ENCODE data around the gene CREB3L2. TPM values are rescaled to one million over a fixed set of nuclear protein-coding genes. Genes with fewer than 3 reads are reported as not detected.

The CREB3L2 gene
- total RNA-seq, 2 experiments from 2014 or later, result 22.7 to 79.0 TPM

DNA sequence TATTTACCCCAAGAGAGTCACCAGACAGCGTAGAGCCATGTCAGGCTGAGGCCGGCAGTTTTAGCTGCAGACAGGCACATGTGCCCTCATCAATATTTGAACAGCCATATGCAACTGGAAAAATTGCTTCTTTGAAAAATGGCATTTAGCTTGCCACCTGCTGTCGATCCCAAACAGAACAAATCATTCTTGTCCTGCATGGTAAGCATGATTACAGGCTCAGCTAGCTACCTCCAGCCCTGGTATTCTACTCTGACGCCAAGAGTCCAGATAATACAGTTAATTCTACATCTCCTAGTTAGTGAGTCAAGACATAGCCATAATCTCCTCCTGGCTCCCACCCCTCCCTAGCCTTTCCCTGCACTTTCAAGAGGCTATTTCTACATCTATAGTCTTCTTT lies 7.7 kb downstream of the CREB3L2 start:
- Histone ChIP-seq H4K20me1 (ENCODE audit: insufficient read depth, low read length) (no peaks in the 10 kb centered on the region), H3K4me1 (ENCODE audit: insufficient read depth, low read length, poor library complexity, severe bottlenecking) (peaks cover 57% of the 10 kb centered on the region), H3K36me3 (ENCODE audit: insufficient read depth, low read length) (peaks cover 39% of the 10 kb centered on the region), H3K9me2 (ENCODE audit: insufficient read depth, low read length) (no peaks in the 10 kb centered on the region), H3K9me3 (ENCODE audit: low read length) (no peaks in the 10 kb centered on the region), H3K27ac (ENCODE audit: low read depth, low read length, poor library complexity, severe bottlenecking) (no peak overlapping the region), H3K4me3 (ENCODE audit: low read depth, low read length, poor library complexity, severe bottlenecking) (no peak overlapping the region), H2AFZ (ENCODE audit: low read length) (no peak overlapping the region), H3K4me2 (ENCODE audit: low read length) (no peak overlapping the region), H3K79me2 (ENCODE audit: insufficient read depth, low read depth, low read length) (peaks cover 76% of the 10 kb centered on the region)
- intact Hi-C loops (cut with micrococcal nuclease; ENCODE audit: unreplicated experiment), result no loop called here
- ChIA-PET POLR2A (interaction anchor here (0.7 to 1.8 kb wide), 3 partner anchors 10 to 92 kb away, joined by 3 to 11 read pairs (median 3); no protein-coding TSS in a partner anchor), CTCF (ENCODE audit: unreplicated experiment) (no interaction called here)
- no TSS peak for BruUV-seq (replicated peaks)
- no peak for TF ChIP-seq EZH2phosphoT487 (IDR thresholded peaks at IDR 0.05; ENCODE audit: borderline replicate concordance, low read depth, low read length)
- TF ChIP-seq, protein P1, sequence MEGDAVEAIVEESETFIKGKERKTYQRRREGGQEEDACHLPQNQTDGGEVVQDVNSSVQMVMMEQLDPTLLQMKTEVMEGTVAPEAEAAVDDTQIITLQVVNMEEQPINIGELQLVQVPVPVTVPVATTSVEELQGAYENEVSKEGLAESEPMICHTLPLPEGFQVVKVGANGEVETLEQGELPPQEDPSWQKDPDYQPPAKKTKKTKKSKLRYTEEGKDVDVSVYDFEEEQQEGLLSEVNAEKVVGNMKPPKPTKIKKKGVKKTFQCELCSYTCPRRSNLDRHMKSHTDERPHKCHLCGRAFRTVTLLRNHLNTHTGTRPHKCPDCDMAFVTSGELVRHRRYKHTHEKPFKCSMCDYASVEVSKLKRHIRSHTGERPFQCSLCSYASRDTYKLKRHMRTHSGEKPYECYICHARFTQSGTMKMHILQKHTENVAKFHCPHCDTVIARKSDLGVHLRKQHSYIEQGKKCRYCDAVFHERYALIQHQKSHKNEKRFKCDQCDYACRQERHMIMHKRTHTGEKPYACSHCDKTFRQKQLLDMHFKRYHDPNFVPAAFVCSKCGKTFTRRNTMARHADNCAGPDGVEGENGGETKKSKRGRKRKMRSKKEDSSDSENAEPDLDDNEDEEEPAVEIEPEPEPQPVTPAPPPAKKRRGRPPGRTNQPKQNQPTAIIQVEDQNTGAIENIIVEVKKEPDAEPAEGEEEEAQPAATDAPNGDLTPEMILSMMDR (conservative IDR thresholded peaks at IDR 0.05; ENCODE audit: low read length), result no peak
- no peak for DNase-seq (ENCODE audit: low spot score)

DNA sequence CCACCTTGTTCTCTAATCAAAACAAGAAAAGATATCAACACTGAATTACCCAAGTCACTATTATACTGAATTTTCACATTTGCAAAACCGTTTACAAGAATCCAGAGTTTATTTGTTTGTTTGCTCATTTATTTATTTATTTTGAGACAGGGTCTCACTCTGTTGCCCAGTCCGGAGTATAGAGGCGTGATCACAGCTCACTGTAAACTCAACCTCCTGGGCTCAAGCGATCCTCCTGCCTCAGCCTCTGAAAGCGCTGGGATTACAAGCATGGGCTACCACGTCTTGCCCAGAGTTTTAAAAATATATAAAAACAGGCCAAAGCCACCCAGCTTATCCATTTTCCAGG lies 8.5 kb downstream of the CREB3L2 start:
- Histone ChIP-seq H3K4me3 (ENCODE audit: low read depth, low read length, poor library complexity, severe bottlenecking) (no peak overlapping the region), H4K20me1 (ENCODE audit: insufficient read depth, low read length) (no peaks in the 10 kb centered on the region), H3K27ac (ENCODE audit: low read depth, low read length, poor library complexity, severe bottlenecking) (no peak overlapping the region), H3K4me1 (ENCODE audit: insufficient read depth, low read length, poor library complexity, severe bottlenecking) (peaks cover 57% of the 10 kb centered on the region), H3K4me2 (ENCODE audit: low read length) (peak overlapping the region; percentile 33; the same call in 1 of the 2 replicates), H3K9me3 (ENCODE audit: low read length) (no peaks in the 10 kb centered on the region), H2AFZ (ENCODE audit: low read length) (no peak overlapping the region), H3K79me2 (ENCODE audit: insufficient read depth, low read depth, low read length) (peaks cover 73% of the 10 kb centered on the region; the same call in 1 of the 2 replicates), H3K36me3 (ENCODE audit: insufficient read depth, low read length) (peaks cover 36% of the 10 kb centered on the region), H3K9me2 (ENCODE audit: insufficient read depth, low read length) (no peaks in the 10 kb centered on the region)
- POLR2A ChIA-PET, result interaction anchor here (1.2 kb wide), 1 partner anchor 9 kb away, joined by 3 read pairs; no protein-coding TSS in a partner anchor
- CTCF ChIA-PET (ENCODE audit: unreplicated experiment), result no interaction called here
- BruUV-seq (replicated peaks), result no TSS peak
- intact Hi-C loops (cut with micrococcal nuclease; ENCODE audit: unreplicated experiment), result no loop called here
- no peak for TF ChIP-seq EZH2phosphoT487 (IDR thresholded peaks at IDR 0.05; ENCODE audit: borderline replicate concordance, low read depth, low read length)
- TF ChIP-seq, protein P1 (conservative IDR thresholded peaks at IDR 0.05; ENCODE audit: low read length), result no peak
- DNase-seq (ENCODE audit: low spot score), result no peak

DNA sequence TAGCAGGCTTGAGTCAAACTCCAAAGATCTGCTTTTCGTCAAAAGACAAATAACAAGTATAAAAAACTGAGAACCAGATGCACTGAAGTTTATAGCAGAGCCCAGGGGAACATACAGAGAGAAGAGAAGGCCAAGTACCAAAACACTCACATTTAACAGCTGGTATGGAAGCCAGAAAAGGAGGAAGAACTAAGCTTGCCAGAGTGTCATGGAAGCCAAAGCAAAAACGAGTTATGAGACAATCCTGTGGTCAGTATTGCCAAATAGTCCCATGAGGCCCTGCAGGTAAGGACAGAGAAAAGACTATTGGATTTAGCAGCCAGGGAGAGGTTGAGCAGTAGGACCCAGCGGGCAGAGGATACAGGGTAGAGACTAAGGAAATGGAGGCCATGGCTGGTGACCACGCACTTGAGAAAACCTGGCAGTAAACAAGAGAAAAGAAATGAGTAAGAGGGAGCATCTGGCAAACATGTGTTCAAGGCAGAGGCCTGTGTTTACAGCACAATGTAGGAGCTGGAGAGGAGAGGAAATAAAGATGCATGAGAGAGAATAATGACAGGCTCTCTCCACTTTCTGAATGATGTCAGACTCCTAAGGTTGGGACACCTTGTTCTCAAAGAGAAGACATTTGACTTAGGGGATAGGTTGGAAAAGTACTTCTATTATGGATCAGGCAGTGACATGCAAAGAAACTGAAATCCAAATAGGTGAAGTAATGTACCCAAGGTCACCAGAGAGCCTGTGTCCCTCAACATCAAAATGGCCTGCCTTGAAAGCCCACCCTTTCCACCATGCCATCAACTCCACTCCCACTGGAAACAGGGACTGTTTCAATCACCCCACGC lies 9.1 kb downstream of the CREB3L2 start:
- no peak for DNase-seq (ENCODE audit: low spot score)

More for the DNA sequence above, 9.1 kb downstream of the CREB3L2 start:
- Histone ChIP-seq H3K4me2 (ENCODE audit: low read length) (peak overlapping the region; percentile 33; the same call in 1 of the 2 replicates), H3K4me1 (ENCODE audit: insufficient read depth, low read length, poor library complexity, severe bottlenecking) (peaks cover 57% of the 10 kb centered on the region), H3K9me3 (ENCODE audit: low read length) (no peaks in the 10 kb centered on the region), H4K20me1 (ENCODE audit: insufficient read depth, low read length) (no peaks in the 10 kb centered on the region), H3K27ac (ENCODE audit: low read depth, low read length, poor library complexity, severe bottlenecking) (peak overlapping the region; percentile 24), H2AFZ (ENCODE audit: low read length) (no peak overlapping the region), H3K79me2 (ENCODE audit: insufficient read depth, low read depth, low read length) (peaks cover 71% of the 10 kb centered on the region; the same call in 1 of the 2 replicates), H3K9me2 (ENCODE audit: insufficient read depth, low read length) (no peaks in the 10 kb centered on the region), H3K36me3 (ENCODE audit: insufficient read depth, low read length) (peaks cover 30% of the 10 kb centered on the region), H3K4me3 (ENCODE audit: low read depth, low read length, poor library complexity, severe bottlenecking) (no peak overlapping the region)
- no TSS peak for BruUV-seq (replicated peaks)
- TF ChIP-seq, protein P1 (conservative IDR thresholded peaks at IDR 0.05; ENCODE audit: low read length), result no peak
- TF ChIP-seq EZH2phosphoT487 (IDR thresholded peaks at IDR 0.05; ENCODE audit: borderline replicate concordance, low read depth, low read length), result no peak
- CTCF ChIA-PET (ENCODE audit: unreplicated experiment), result no interaction called here
- POLR2A ChIA-PET, result interaction anchor here (1.0 to 1.3 kb wide), 3 partner anchors 10 to 24 kb away, joined by 4 to 7 read pairs (median 5); partner anchors contain the start of gene CREB3L2
- intact Hi-C loops (cut with micrococcal nuclease; ENCODE audit: unreplicated experiment), result no loop called here

Measured in OCI-LY7 (cell line).